HG03097 (cell line): Measurements from ENCODE around the gene BCR.

ENCODE experiments used
- ATAC-seq: cut with Tn5 transposase; IDR thresholded peaks from one replicate; pipeline ENCODE4 v1.9.1; 2021; ENCODE audit not compliant: unreplicated experiment, low FRiP score

Gene BCR

DNA sequence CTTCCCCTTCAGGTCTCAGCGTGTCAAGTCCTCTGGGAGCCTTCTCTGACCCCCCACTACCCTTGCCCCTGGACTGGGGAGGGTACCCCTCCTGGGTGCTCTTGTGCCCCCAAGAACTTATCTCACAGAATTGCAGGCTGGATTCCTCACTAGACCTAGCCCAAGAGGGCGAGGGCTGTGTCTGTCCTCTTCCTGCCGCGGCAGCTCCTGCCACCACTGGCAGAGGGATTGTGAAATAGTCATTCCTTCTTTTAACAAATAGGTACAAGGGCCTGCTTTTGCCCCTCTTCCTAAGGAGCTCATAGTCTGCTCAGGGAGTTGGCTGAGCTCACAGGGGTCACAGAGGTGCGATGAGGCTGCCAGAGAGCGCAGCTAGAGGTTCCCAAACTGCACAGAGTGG lies 29.5 kb upstream of the BCR start:
- ATAC-seq, result no peak

DNA sequence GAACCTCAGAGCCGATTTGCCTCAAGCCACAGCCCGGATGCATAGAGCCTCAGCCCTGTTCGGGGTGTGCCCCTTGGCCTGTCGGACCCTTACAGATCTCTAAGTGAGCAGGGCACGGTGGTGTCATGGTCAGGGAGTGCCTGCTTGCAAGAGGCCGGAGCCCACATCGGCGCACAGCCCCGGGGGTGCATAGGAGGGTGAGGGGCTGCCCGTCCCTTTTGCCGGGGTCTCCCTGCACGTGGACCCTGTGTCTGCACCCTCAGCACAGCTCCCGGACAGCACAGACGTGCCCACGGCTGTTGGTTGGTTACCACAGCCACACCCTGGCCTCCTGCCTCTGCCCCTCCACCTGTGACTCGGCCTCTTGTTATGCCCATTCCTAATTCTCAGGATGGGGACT lies 28.5 kb upstream of the BCR start:
- ATAC-seq, result no peak

GRCh38 chr22:23152238-23153114 lies 27.8 kb upstream of the BCR start:
- ATAC-seq, result no peak

GRCh38 chr22:23153994-23154393 lies 26.3 kb upstream of the BCR start:
- no peak for ATAC-seq

GRCh38 chr22:23154461-23154860 lies 25.8 kb upstream of the BCR start:
- ATAC-seq, result no peak

GRCh38 chr22:23155143-23155542 lies 25.2 kb upstream of the BCR start:
- ATAC-seq, result no peak

- no peak for ATAC-seq
Measured at GRCh38 chr22:23155831-23156230, 24.5 kb upstream of the BCR start.

DNA sequence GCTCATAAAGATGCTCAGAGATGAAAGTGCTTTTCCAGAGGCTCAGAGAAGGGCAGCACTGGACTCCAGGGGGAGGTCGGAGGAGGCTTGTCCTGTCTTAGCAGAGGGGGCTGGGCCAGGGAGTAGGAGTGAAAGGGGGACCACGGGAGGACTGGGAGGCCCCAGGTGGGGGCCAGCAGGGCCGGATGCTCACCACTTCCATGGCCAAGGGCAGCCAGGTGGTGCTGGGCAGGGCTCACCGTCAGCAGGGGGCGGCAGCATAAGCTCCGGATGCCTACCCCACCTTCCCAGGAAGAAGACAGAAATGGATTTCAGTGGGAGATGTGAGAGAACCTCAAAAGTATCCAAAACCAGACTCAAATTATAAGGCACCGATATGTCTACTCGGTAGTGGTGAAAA lies 24.0 kb upstream of the BCR start:
- no peak for ATAC-seq

DNA sequence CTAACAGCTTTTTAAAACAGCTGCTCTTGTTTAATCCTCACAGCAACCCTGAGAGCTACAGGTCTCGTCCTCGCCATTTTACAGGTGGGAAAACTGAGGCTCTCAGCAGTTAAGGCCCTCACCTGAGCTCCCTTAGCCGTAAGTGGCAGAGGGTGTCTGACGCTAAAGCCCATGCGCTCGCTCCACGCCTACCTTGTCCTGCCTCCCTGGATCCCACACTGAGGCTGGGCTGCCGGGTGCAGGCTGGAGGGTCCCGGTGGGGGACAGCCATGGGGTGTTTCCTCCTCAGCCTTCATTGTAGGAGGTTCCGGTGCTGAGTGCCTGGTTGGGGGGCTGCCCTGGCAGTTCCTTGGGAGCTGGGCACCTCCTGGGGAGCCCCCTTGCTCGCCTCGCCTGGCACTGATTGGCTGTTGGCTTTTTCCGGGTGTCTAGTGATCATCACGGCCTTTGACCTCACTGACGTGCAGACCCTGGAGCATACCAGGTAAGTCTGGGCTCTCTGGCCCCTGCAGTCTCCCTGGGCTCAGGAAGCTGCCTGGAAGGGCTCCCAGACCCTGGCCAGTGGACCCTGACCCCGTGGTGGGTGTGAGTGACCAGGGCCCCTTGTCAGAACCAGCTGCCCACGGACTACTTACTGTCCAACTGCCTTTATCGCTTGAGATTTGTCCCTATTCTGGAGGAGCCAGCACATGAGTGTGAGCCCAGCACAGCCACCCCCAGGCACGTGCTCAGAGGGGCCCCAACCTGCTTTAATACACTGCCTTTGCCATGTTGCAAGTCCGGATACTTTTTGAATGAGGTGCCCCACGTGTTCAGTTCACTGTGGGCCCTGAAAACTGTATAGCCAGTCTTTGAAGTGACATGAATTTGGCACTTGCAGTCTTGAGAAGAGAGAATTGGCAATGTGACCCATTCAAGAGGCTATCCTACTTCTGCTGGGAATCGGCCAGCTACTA lies 22.5 kb upstream of the BCR start:
- no peak for ATAC-seq

DNA sequence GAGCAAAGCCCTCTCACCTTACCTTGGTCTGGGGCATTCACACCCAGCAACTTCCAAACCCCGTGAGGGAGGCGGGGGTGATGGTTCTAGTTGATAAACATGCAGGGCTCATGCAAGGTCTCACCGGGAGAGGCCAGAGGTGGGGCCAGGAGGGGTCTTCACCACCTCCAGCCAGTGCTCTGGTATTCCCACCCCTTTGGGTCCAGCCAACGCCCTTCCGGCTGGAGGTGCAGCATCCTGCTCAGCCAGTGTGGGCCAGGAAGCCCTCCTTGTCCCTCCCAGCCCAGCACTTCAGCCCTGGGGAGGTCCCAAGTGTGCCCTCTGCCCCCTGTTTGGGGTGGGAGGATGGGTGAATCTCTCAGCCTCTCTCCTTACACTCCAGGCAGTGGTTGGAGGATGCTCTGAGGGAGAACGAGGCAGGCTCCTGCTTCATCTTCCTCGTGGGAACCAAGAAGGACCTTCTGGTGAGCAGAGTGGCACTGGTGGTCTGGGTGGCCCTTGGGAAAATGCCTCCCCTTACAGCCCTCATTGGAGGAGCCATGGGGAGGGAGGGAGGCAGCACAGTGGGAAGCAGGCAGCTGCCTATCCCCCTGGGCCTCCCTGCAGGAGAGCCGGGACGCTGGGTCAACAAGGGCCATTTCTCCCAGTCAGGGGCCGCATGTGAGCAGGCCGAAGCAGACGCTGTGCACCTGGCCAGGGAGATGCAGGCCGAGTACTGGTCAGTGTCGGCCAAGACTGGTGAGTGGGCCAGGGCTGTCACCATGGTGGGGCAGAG lies 21.6 kb upstream of the BCR start:
- no peak for ATAC-seq

DNA sequence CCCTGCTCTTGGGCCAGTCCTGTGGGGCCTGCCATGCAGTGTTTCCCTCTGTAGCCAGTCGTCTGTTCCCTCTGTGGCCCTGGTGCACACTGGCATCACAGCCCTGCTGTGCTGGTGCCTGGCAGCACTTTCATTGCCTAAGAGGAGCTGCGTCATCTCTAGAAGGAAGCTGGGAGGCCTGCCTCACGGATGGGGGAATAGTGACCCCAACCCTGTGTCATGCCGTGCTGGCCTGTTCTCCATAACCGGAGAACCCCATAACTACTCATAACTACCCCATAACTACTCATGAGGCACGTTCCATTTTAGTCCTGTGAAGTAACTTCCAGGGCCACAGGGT lies 21.0 kb upstream of the BCR start:
- ATAC-seq, result no peak

GRCh38 chr22:23161029-23161428 lies 19.3 kb upstream of the BCR start:
- no peak for ATAC-seq

DNA sequence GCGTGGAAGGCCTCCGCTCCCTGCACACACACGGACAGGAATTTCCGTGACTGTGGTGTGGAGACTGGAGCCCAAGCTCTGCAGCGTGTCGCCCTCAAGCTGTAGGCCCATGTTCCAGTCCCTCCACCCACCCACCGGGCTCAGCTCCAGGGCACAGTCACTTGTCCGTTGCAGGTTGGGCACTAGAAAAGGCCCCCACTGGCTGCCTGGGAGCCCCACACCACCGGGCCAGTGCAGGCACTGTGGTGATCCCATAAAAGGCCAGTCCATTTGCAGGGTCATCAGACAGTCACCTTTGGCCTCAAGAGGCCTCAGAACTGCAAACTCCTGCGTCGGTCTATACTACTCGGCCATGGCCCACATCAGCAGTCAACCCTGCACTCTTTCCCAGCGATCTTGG lies 18.7 kb upstream of the BCR start:
- ATAC-seq, result no peak

- no peak for ATAC-seq
Measured at GRCh38 chr22:23163665-23164064, 16.6 kb upstream of the BCR start.

DNA sequence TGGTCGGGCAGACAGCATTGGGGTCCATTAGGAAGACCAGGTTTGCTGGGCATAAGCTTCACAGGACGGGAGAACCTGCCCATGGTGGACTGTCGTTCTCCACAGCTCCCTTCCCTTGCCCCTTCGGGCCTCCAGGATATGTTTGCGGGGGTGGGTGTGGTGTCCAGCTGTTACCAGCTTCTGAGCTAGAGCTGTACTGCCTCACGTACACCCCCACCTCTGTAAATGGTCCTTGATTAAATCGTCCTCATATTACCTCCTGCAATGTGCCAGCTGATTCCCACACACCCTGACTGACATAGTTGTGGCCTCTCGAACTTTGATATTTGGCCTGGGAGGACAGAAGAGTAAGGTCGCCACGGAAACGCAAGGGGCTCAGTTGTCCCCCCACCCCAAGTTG lies 16.2 kb upstream of the BCR start:
- no peak for ATAC-seq

GRCh38 chr22:23166042-23166831 lies 14.1 kb upstream of the BCR start:
- no peak for ATAC-seq

GRCh38 chr22:23166841-23167616 lies 13.3 kb upstream of the BCR start:
- no peak for ATAC-seq

DNA sequence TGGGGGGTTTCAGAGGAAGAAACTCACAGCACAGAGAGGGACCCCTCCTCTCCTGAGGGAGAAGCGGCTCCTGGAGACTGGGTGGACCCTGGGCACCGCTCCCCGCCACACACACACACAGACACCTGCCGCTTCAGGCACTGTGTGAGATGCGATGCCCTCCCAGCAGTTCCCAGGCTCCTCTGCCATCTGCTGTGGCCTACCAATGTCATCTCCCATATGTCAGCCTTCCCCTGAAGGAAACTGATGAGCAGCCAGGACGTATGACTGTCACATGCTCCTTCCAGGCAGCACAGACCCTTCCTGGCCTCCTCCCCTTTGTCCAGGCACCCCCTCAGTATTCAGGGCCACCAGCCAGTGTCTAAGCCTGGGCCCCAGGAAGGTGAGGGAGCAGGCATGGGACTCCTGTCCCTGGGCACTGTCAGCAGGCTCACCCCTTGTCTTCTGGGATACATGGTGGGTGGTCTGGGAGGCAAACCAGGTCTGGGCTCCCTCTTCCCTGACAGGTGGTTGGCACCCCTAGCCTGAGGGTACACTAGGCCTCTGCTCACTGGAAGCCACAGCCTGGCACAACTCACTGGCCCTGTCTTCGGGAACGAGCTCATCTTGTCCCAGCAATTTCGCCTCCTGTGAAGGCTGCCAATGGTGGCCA lies 11.8 kb upstream of the BCR start:
- ATAC-seq, result no peak

DNA sequence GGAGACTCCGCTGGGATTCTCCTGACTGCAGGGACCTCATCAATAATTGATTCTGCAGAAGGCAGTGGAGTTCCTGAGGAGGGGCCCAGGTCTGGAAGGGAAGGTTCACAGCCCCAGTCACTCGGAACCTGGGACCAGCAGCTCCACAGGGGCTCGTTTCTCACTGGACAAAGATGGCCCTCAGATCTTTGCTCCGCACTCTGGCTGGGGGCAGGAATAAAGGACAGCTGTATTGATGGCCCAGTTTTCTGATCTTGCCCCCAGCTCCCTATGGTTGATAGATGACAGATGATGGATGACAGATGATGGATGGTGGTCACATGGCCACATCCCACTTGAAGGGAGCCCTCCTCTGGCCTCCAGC lies 11.3 kb upstream of the BCR start:
- no peak for ATAC-seq
